ENCODE measurements around the gene CYTH1.

The CYTH1 gene

DNA sequence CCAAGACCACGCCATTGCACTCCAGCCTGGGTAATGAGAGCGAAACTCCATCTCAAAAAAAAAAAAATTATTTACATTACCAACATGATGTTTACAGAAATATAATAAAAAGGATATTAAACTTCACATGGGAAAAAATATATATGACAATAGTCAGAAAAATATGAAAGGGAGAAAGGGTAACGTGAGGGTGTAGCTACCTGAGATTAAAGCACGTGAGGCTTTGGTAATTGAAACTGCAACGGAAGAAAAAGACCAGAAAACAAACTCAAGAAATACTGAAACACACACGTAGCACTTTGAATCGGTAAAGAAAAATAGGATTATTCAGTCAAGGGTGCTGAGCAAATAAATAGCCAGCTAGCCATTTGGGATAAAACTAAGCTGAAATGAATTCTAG lies 53.6 kb downstream of the CYTH1 start:
- Mint-ChIP-seq H3K4me1 (peaks cover 93% of the 10 kb centered on the region), H3K36me3 (peaks cover 71% of the 10 kb centered on the region), H3K4me3 (no peak overlapping the region), H3K27ac (no peak overlapping the region), H3K9me3 (no peaks in the 10 kb centered on the region)
- DNase-seq (ENCODE audit: low spot score in 2 of 2) (no peak), ATAC-seq (no peak)

GRCh38 chr17:78727476-78728229 lies 54.4 kb downstream of the CYTH1 start:
- no peak for ATAC-seq
- H3K4me1 Mint-ChIP-seq: peaks cover 94% of the 10 kb centered on the region
- peak overlapping the region; percentile 59 for H3K4me3 Mint-ChIP-seq
- peaks cover 72% of the 10 kb centered on the region for H3K36me3 Mint-ChIP-seq
- DNase-seq (ENCODE audit: low spot score in 2 of 2): no peak
- H3K9me3 Mint-ChIP-seq: no peaks in the 10 kb centered on the region
- H3K27ac Mint-ChIP-seq: peak overlapping the region; percentile 91

DNA sequence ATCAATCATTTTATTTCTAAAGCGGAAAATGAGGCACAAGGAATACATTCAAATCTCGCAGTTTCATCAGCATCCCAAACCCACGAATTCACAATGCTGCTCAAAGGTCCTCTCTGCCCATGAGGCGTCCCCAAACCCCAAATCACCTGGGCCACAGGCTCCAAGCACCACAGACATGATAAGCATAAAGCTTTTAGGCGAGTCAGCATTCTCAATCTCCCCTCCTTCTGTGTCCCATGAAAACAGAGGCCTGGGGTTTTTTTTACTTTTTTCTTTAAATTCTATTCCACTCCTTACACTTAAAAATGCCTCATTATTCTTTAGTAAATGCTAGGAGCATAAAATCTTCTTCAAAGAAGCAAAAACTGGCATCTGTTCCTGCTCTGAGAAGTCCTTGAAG lies 55.0 kb downstream of the CYTH1 start:
- Mint-ChIP-seq H3K27ac (peak overlapping the region; percentile 91), H3K9me3 (no peaks in the 10 kb centered on the region), H3K4me3 (peak overlapping the region; percentile 59), H3K36me3 (peaks cover 68% of the 10 kb centered on the region), H3K4me1 (peaks cover 94% of the 10 kb centered on the region)
- ATAC-seq (no peak), DNase-seq (ENCODE audit: low spot score in 2 of 2) (no peak)

DNA sequence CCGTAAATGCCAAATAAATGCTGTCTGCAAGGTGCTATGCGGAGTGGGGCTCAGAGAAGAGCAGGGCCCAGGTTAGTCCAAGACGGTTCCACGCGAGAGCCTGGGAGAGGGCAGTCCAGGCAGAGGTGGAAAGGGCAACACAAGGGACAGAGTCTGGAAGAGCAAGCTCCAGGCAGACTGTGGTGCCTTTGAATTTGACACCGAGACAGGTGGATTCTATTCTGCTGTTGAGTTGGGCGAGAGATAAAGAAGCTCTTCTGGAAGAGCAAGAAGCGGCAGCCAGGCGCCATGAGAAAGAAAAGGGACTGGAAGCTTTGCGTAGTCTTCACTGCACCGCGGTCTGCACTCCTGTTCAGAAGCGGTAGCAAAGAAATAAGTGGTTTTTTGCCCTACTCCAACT lies 55.6 kb downstream of the CYTH1 start:
- peaks cover 90% of the 10 kb centered on the region for H3K4me1 Mint-ChIP-seq
- H3K27ac Mint-ChIP-seq: peak overlapping the region; percentile 91
- H3K36me3 Mint-ChIP-seq: peaks cover 67% of the 10 kb centered on the region
- no peak for ATAC-seq
- no peak for DNase-seq (ENCODE audit: low spot score in 2 of 2)
- peak overlapping the region; percentile 59 for H3K4me3 Mint-ChIP-seq
- no peaks in the 10 kb centered on the region for H3K9me3 Mint-ChIP-seq

GRCh38 chr17:78725448-78726021 lies 56.5 kb downstream of the CYTH1 start:
- H3K4me1 Mint-ChIP-seq: peaks cover 81% of the 10 kb centered on the region
- ATAC-seq: peak; percentile 95
- peak in 1 of 2 donors; percentile 73 for DNase-seq (ENCODE audit: low spot score in 2 of 2)
- peaks cover 75% of the 10 kb centered on the region for H3K36me3 Mint-ChIP-seq
- no peaks in the 10 kb centered on the region for H3K9me3 Mint-ChIP-seq
- peak overlapping the region; percentile 91 for H3K27ac Mint-ChIP-seq
- peak overlapping the region; percentile 59 for H3K4me3 Mint-ChIP-seq

DNA sequence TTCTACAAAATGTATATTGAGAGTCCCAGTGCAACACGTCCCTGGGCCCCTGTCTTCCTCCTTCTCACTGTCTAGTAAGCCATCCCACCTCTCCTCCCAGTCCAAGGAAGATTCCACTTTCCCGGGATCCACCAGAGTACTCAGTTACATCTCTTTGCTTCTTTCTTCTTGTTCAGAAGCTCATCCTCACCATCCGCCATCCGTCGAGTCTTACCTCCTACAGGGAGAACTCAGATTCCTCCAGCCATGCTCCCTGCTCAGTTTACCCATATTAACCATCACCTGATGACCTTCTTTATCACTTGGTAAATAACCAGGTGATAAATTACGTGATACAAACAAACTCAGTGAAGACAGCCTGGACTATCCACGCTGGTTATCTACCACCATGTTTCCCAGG lies 57.1 kb downstream of the CYTH1 start:
- ATAC-seq: no peak
- Mint-ChIP-seq H3K36me3 (peaks cover 75% of the 10 kb centered on the region), H3K27ac (peak overlapping the region; percentile 91), H3K4me3 (peak overlapping the region; percentile 59), H3K9me3 (no peaks in the 10 kb centered on the region), H3K4me1 (peaks cover 85% of the 10 kb centered on the region)
- DNase-seq (ENCODE audit: low spot score in 2 of 2): no peak

- Mint-ChIP-seq H3K27ac (peak overlapping the region; percentile 91), H3K36me3 (peaks cover 75% of the 10 kb centered on the region), H3K9me3 (no peaks in the 10 kb centered on the region), H3K4me1 (peaks cover 85% of the 10 kb centered on the region), H3K4me3 (peak overlapping the region; percentile 59)
- no peak for DNase-seq (ENCODE audit: low spot score in 2 of 2)
- ATAC-seq: no peak
These were observed 57.5 kb downstream of the CYTH1 start for GRCh38 chr17:78724544-78724943.

DNA sequence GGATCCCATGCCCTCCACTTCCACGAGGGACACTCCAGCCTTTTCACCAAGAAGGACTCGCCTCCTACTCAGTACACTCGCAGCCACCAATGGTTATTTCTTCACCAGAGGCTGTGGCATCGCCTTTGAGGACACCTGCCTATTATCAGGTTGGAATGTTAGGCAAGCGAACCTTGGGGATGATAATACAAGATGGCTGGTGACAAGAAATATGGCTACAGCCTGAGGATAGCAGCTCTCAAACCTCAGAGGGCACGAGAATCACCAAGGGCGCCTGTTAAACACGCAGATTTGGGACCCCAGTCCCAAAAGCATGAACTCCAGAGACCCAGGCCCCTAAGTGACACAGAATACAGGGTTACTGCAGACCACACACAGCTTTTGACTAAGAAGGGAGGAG lies 58.1 kb downstream of the CYTH1 start:
- DNase-seq (ENCODE audit: low spot score in 2 of 2): no peak
- Mint-ChIP-seq H3K36me3 (peaks cover 72% of the 10 kb centered on the region), H3K9me3 (no peaks in the 10 kb centered on the region), H3K27ac (peak overlapping the region; percentile 91), H3K4me1 (peaks cover 85% of the 10 kb centered on the region), H3K4me3 (peak overlapping the region; percentile 59)
- no peak for ATAC-seq

GRCh38 chr17:78723001-78723796 lies 58.9 kb downstream of the CYTH1 start:
- DNase-seq (ENCODE audit: low spot score in 2 of 2) (no peak), ATAC-seq (no peak)
- peak overlapping the region; percentile 91 for H3K27ac Mint-ChIP-seq
- peaks cover 67% of the 10 kb centered on the region for H3K36me3 Mint-ChIP-seq
- H3K4me3 Mint-ChIP-seq: peak overlapping the region; percentile 59
- peaks cover 85% of the 10 kb centered on the region for H3K4me1 Mint-ChIP-seq
- H3K9me3 Mint-ChIP-seq: no peaks in the 10 kb centered on the region

GRCh38 chr17:78722246-78722761 lies 59.8 kb downstream of the CYTH1 start:
- Mint-ChIP-seq H3K4me1 (peaks cover 85% of the 10 kb centered on the region), H3K9me3 (no peaks in the 10 kb centered on the region), H3K27ac (peak overlapping the region; percentile 91), H3K36me3 (peaks cover 67% of the 10 kb centered on the region), H3K4me3 (peak overlapping the region; percentile 59)
- DNase-seq (ENCODE audit: low spot score in 2 of 2) (no peak), ATAC-seq (no peak)

- peak overlapping the region; percentile 89 for H3K27ac Mint-ChIP-seq
- peak overlapping the region; percentile 61 for H3K4me3 Mint-ChIP-seq
- peaks cover 85% of the 10 kb centered on the region for H3K4me1 Mint-ChIP-seq
- peaks cover 60% of the 10 kb centered on the region for H3K36me3 Mint-ChIP-seq
- DNase-seq (ENCODE audit: low spot score in 2 of 2): no peak
- peak; percentile 68 for ATAC-seq
- no peaks in the 10 kb centered on the region for H3K9me3 Mint-ChIP-seq
These were observed 62.3 kb downstream of the CYTH1 start for GRCh38 chr17:78719630-78720298.

GRCh38 chr17:78718575-78719208 lies 63.4 kb downstream of the CYTH1 start:
- DNase-seq (ENCODE audit: low spot score in 2 of 2) (no peak), ATAC-seq (no peak)
- Mint-ChIP-seq H3K4me3 (peak overlapping the region; percentile 61), H3K27ac (peak overlapping the region; percentile 89), H3K4me1 (peaks cover 81% of the 10 kb centered on the region), H3K9me3 (no peaks in the 10 kb centered on the region), H3K36me3 (peaks cover 60% of the 10 kb centered on the region)

DNA sequence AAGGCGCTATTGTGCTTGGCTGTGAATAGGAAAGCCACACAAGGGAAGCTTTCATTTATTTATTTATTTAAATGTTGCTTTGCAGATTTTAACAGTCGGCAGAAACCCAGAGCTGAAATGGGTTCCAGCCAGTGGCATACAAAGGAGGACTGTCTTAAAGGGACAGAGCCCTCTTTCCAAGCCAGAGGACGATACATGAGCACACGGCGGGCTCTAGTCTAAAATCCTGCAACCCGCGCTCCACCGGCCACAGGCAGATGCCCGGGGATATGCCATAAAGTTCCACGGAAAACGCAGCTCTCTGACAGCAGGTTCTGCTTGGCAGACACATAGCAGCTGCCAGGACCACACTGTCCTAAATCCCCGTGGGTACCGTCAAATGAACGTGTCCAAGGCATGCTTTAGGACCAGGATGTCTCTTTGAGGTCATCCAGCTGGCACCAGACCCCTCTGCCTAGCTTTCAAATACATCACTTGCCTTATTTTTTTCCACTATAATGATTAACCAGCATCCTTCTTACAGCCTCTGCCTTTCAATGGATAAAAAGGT lies 64.6 kb downstream of the CYTH1 start:
- peak overlapping the region; percentile 89 for H3K27ac Mint-ChIP-seq
- peaks cover 51% of the 10 kb centered on the region for H3K36me3 Mint-ChIP-seq
- H3K4me1 Mint-ChIP-seq: peaks cover 69% of the 10 kb centered on the region
- peak overlapping the region; percentile 61 for H3K4me3 Mint-ChIP-seq
- ATAC-seq (no peak), DNase-seq (ENCODE audit: low spot score in 2 of 2) (no peak)
- H3K9me3 Mint-ChIP-seq: no peaks in the 10 kb centered on the region

- peak overlapping the region; percentile 61 for H3K4me3 Mint-ChIP-seq
- peak overlapping the region; percentile 89 for H3K27ac Mint-ChIP-seq
These were observed 65.2 kb downstream of the CYTH1 start for GRCh38 chr17:78716814-78717393.

More at GRCh38 chr17:78716814-78717393, 65.2 kb downstream of the CYTH1 start:
- H3K4me1 Mint-ChIP-seq: peaks cover 68% of the 10 kb centered on the region
- H3K36me3 Mint-ChIP-seq: peaks cover 56% of the 10 kb centered on the region
- DNase-seq (ENCODE audit: low spot score in 2 of 2): no peak
- ATAC-seq: peak; percentile 50
- H3K9me3 Mint-ChIP-seq: no peaks in the 10 kb centered on the region
